Hepatocyte (in vitro differentiated cells): Measurements from ENCODE around the gene HTR3A. TPM values are rescaled to one million over a fixed set of nuclear protein-coding genes. Genes with fewer than 3 reads are reported as not detected.
A peak's percentile ranks its signal among the peaks of the same experiment; 100 is the strongest.

Source experiments
- DNase-seq: peaks from one replicate; pipeline ENCODE4 v3.0.0-alpha.2; 2016; ENCODE audit warnings: low spot score
- H2AFZ ChIP-seq: fragments of 200-600 bp; sonication (generic); 2 replicates; pipeline ENCODE4 v1.6.0; 2016; ENCODE audit warnings: antibody characterized with exemption, mild to moderate bottlenecking
- H3K27ac ChIP-seq: fragments of 200-600 bp; sonication (generic); 2 replicates; pipeline ENCODE4 v1.5.1; 2016; ENCODE audit warnings: mild to moderate bottlenecking
- H3K27me3 ChIP-seq: fragments of 200-600 bp; sonication (generic); 2 replicates; pipeline ENCODE4 v1.6.1; 2016
- H3K36me3 ChIP-seq: fragments of 200-600 bp; sonication (generic); replicated peaks from 2 replicates; pipeline ENCODE4 v1.5.1; 2016; ENCODE audit warnings: low read depth; ENCODE audit not compliant: insufficient read depth
- H3K4me1 ChIP-seq: fragments of 200-600 bp; sonication (generic); 2 replicates; pipeline ENCODE4 v1.5.1; 2016; ENCODE audit warnings: mild to moderate bottlenecking, moderate library complexity; ENCODE audit not compliant: insufficient read depth
- H3K4me2 ChIP-seq: fragments of 200-600 bp; sonication (generic); 2 replicates; pipeline ENCODE4 v1.6.0; 2016
- H3K4me3 ChIP-seq: fragments of 200-600 bp; sonication (generic); 2 replicates; pipeline ENCODE4 v1.5.1; 2016; ENCODE audit warnings: mild to moderate bottlenecking
- H3K79me2 ChIP-seq: fragments of 200-600 bp; sonication (generic); 2 replicates; pipeline ENCODE4 v1.6.0; 2017; ENCODE audit warnings: mild to moderate bottlenecking
- H3K9me2 ChIP-seq: fragments of 200-600 bp; sonication (generic); replicated peaks from 2 replicates; pipeline ENCODE4 v1.6.0; 2017; ENCODE audit warnings: mild to moderate bottlenecking; ENCODE audit not compliant: insufficient read depth
- H3K9me3 ChIP-seq: fragments of 200-600 bp; sonication (generic); 2 replicates; pipeline ENCODE4 v1.5.1; 2016; ENCODE audit warnings: low read depth, mild to moderate bottlenecking
- H4K20me1 ChIP-seq: fragments of 200-600 bp; sonication (generic); 2 replicates; pipeline ENCODE4 v1.6.0; 2016; ENCODE audit warnings: mild to moderate bottlenecking; ENCODE audit not compliant: insufficient read depth, poor library complexity, severe bottlenecking
- EZH2 ChIP-seq: fragments of 200-600 bp; sonication (generic); IDR thresholded peaks from 2 replicates; pipeline ENCODE4 v1.6.1; 2016; ENCODE audit warnings: antibody characterized with exemption, mild to moderate bottlenecking, borderline replicate concordance
- EZH2phosphoT487 ChIP-seq: fragments of 200-600 bp; sonication (generic); IDR thresholded peaks from one replicate; pipeline ENCODE4 v1.6.1; 2018; ENCODE audit warnings: antibody characterized with exemption, mild to moderate bottlenecking, low read depth, moderate library complexity; ENCODE audit not compliant: unreplicated experiment, severe bottlenecking
- WGBS: methylation state at CpG from one replicate; pipeline ENCODE4 v1.1.6; 2016; ENCODE audit warnings: low lambda C conversion rate; ENCODE audit errors: missing lambda C conversion rate; 5-methylcytosine and 5-hydroxymethylcytosine counted together
- polyA plus RNA-seq: library from polyadenylated mRNA; unstranded; fragments of >200 nt; fragmentation: Nextera tagmentation; extraction: Ambion mirVana; gene quantifications from 2 replicates; pipeline ENCODE4 v1.2.1, GENCODE V29; 2016
- total RNA-seq: library from RNA; depleted of rRNA; stranded (reverse); fragments of >200 nt; gene quantifications from 2 replicates; pipeline ENCODE4 v1.2.3, GENCODE V29; 2014
- TF ChIP-seq, protein P1 (sequence below): fragments of 200-600 bp; sonication (generic); IDR thresholded peaks from 2 replicates; pipeline ENCODE4 v1.5.1; 2016; ENCODE audit warnings: antibody characterized with exemption, mild to moderate bottlenecking; ENCODE audit not compliant: poor library complexity

Gene HTR3A
- total RNA-seq (not detected in 2 replicates), polyA plus RNA-seq (not detected in 2 replicates)

DNA sequence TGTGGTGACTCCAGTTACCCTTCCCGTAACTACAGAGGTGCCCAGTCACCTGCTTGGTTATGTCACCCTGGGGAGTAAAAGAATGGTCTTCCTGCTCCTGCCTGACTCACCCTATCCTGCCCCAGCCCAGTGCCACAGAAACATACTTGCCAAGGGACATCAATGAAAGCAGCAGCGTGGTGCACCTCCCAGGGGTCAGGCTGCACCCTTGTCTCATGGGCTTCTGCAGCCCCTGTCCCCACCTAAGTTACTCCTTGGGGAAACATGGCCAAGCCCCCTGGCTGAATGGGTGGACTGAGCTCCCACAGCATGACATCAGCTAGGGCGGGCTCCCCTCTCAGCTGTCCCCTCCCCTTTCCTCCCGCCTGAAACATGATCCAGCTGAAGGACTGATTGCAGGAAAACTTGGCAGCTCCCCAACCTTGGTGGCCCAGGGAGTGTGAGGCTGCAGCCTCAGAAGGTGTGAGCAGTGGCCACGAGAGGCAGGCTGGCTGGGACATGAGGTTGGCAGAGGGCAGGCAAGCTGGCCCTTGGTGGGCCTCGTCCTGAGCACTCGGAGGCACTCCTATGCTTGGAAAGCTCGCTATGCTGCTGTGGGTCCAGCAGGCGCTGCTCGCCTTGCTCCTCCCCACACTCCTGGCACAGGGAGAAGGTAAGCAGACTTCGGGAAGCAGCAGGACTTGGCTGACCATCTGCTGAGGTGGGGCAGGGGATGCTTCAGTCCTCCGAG is at the start of gene HTR3A:
Gene HTR3A, plus strand, starts transcription at position 368 of the 730 bp plus-strand sequence. Its CDS starts 218 bp downstream, at position 586.
- Histone ChIP-seq H3K79me2 (no peaks in the 10 kb centered on the region), H4K20me1 (no peaks in the 10 kb centered on the region), H3K36me3 (no peaks in the 10 kb centered on the region), H3K27ac (no peak within 1 kb of the TSS), H3K9me3 (no peaks in the 10 kb centered on the region), H3K9me2 (no peaks in the 10 kb centered on the region), H3K4me3 (no peak within 1 kb of the TSS), H3K27me3 (peaks cover 14% of the 10 kb centered on the region), H3K4me1 (peaks cover 3% of the 10 kb centered on the region), H3K4me2 (peak within 1 kb of the TSS; percentile 53), H2AFZ (no peak within 1 kb of the TSS)
- 16% methylated on average over 12 of the region's 12 CpGs for WGBS
- TF ChIP-seq EZH2phosphoT487 (no peak), EZH2 (no peak)
- TF ChIP-seq, protein P1, sequence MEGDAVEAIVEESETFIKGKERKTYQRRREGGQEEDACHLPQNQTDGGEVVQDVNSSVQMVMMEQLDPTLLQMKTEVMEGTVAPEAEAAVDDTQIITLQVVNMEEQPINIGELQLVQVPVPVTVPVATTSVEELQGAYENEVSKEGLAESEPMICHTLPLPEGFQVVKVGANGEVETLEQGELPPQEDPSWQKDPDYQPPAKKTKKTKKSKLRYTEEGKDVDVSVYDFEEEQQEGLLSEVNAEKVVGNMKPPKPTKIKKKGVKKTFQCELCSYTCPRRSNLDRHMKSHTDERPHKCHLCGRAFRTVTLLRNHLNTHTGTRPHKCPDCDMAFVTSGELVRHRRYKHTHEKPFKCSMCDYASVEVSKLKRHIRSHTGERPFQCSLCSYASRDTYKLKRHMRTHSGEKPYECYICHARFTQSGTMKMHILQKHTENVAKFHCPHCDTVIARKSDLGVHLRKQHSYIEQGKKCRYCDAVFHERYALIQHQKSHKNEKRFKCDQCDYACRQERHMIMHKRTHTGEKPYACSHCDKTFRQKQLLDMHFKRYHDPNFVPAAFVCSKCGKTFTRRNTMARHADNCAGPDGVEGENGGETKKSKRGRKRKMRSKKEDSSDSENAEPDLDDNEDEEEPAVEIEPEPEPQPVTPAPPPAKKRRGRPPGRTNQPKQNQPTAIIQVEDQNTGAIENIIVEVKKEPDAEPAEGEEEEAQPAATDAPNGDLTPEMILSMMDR, result no peak
- peak; percentile 78 for DNase-seq

DNA sequence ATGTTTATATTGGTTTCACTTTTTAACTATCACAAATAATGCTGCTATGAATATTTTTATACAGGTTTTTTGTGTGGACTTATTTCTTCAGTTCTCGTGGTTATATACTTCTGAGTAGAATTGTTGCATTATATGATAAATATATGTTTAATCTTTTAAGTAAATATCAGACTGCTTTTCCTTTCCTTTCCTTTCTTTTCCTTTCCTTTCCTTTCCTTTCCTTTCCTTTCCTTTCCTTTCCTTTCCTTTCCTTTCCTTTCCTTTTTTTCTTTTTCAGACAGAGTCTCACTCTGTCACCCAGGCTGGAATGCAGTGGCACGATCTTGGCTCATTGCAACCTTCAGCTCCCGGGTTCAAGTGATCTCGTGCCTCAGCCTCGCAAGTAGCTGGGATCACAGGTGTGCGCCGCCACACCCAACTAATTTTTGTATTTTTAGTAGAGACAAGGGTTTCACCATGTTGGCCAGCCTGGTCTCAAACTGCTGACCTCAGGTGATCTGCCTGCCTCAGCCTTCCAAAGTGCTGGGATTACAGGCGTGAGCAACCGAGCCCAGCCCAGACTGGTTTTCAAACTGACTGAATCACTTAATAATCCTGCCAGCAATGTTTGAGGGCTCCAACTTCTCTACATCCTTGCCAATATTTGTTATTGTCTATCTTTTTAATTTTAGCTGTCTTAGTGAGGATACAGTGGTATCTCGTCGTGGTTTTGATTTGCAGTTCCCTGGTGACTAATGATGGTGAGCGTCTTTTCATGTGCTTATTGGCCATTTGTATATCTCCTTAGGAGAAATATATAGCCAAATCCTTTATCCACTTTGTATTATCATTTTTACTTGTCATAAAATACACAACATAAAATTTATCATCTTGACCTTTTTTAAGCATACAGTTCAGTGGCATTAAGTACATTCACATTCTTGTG is 48.4 kb upstream of the HTR3A start:
- H3K9me2 ChIP-seq, result no peaks in the 10 kb centered on the region
- H3K4me3 ChIP-seq, result no peak overlapping the region
- WGBS, result 80% methylated on average over 12 of the region's 12 CpGs
- no peak overlapping the region for H2AFZ ChIP-seq
- H3K9me3 ChIP-seq, result no peaks in the 10 kb centered on the region
- H3K27me3 ChIP-seq, result no peaks in the 10 kb centered on the region
- no peaks in the 10 kb centered on the region for H3K36me3 ChIP-seq
- H3K27ac ChIP-seq, result no peak overlapping the region
- no peak overlapping the region for H3K4me2 ChIP-seq
- no peak for DNase-seq
- no peaks in the 10 kb centered on the region for H4K20me1 ChIP-seq
- TF ChIP-seq EZH2 (no peak), EZH2phosphoT487 (no peak)
- TF ChIP-seq, protein P1, result no peak
- no peaks in the 10 kb centered on the region for H3K4me1 ChIP-seq
- H3K79me2 ChIP-seq, result no peaks in the 10 kb centered on the region

DNA sequence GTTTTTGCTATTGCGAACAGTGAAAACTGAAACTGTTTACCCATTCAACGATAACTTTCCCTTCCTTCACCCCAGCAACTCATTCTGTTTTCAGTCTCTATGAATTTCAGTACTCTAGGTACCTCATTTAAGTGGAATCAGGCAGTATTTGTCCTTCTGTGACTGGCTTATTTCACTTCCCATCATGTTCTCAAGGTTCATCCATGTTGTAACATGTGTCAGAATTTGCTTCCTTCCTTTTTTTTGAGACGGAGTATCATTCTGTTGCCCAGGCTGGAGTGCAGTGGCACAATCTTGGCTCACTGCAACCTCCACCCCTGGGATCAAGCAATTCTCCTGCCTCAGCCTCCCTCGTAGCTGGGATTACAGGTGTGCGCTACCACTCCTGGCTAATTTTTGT is 46.6 kb upstream of the HTR3A start:
- H4K20me1 ChIP-seq, result no peaks in the 10 kb centered on the region
- no peak overlapping the region for H2AFZ ChIP-seq
- H3K4me3 ChIP-seq, result no peak overlapping the region
- H3K4me2 ChIP-seq, result no peak overlapping the region
- WGBS, result 94% methylated on average over 5 of the region's 5 CpGs
- H3K27ac ChIP-seq, result no peak overlapping the region
- H3K9me3 ChIP-seq, result no peaks in the 10 kb centered on the region
- H3K27me3 ChIP-seq, result no peaks in the 10 kb centered on the region
- H3K79me2 ChIP-seq, result no peaks in the 10 kb centered on the region
- H3K4me1 ChIP-seq, result no peaks in the 10 kb centered on the region
- no peaks in the 10 kb centered on the region for H3K36me3 ChIP-seq
- DNase-seq, result no peak
- H3K9me2 ChIP-seq, result no peaks in the 10 kb centered on the region
- TF ChIP-seq, protein P1, result no peak
- TF ChIP-seq EZH2, result no peak
- TF ChIP-seq EZH2phosphoT487, result no peak
